DND-41 (cell line): ENCODE results near the gene HYAL4.

Experiments used
- ATAC-seq: fragments of 200-7000 bp; cut with Tn5 transposase; 3 replicates; pipeline ENCODE4 v1.9.1; 2021; ENCODE audit warnings: low read depth; ENCODE audit not compliant: insufficient read depth
- DNase-seq: peaks from one replicate; pipeline ENCODE4 v3.0.0-alpha.2; 2020
- H2AFZ ChIP-seq: 2 replicates; pipeline ENCODE4 v1.6.0; 2012; ENCODE audit warnings: low read depth, low read length
- H3K27ac ChIP-seq: 2 replicates; pipeline ENCODE4 v1.5.1; 2012; ENCODE audit warnings: low read length, inconsistent platforms
- H3K27me3 ChIP-seq: fragments of 200-600 bp; sonication (generic); 2 replicates; pipeline ENCODE4 v1.6.0; 2012; ENCODE audit warnings: low read length, mild to moderate bottlenecking, inconsistent platforms; ENCODE audit not compliant: insufficient read depth, poor library complexity
- H3K36me3 ChIP-seq: 2 replicates; pipeline ENCODE4 v1.5.1; 2012; ENCODE audit warnings: low read length, inconsistent platforms; ENCODE audit not compliant: insufficient read depth
- H3K4me1 ChIP-seq: 2 replicates; pipeline ENCODE4 v1.5.1; 2012; ENCODE audit warnings: mild to moderate bottlenecking, low read length; ENCODE audit not compliant: insufficient read depth
- H3K4me2 ChIP-seq: 2 replicates; pipeline ENCODE4 v1.6.0; 2012; ENCODE audit warnings: mild to moderate bottlenecking, moderate library complexity, low read length, inconsistent platforms; ENCODE audit not compliant: insufficient read depth
- H3K4me3 ChIP-seq, 2 experiments: fragments of 200-600 bp in 1 of 2; shearing (Covaris generic) in 1 of 2; 2 replicates each; pipeline ENCODE4 v1.5.1; 2012 to 2016; ENCODE audit warnings: inconsistent platforms in 2 of 2, low read length in 2 of 2, mild to moderate bottlenecking in 2 of 2, low read depth in 1 of 2, moderate library complexity in 1 of 2
- H3K79me2 ChIP-seq: 2 replicates; pipeline ENCODE4 v1.6.0; 2012; ENCODE audit warnings: low read length, inconsistent platforms; ENCODE audit not compliant: insufficient read depth
- H3K9ac ChIP-seq: 2 replicates; pipeline ENCODE4 v1.6.0; 2012; ENCODE audit warnings: low read depth, mild to moderate bottlenecking, inconsistent platforms, low read length, moderate library complexity
- H3K9me3 ChIP-seq: 2 replicates; pipeline ENCODE4 v1.5.1; 2012; ENCODE audit warnings: low read length, moderate library complexity, mild to moderate bottlenecking, inconsistent platforms; ENCODE audit not compliant: insufficient read depth, severe bottlenecking
- H4K20me1 ChIP-seq: 2 replicates; pipeline ENCODE4 v1.6.0; 2012; ENCODE audit warnings: low read length; ENCODE audit not compliant: insufficient read depth
- EZH2 ChIP-seq: IDR thresholded peaks from 3 replicates; pipeline ENCODE4 v1.6.1; 2012; ENCODE audit warnings: borderline replicate concordance, low read depth, mild to moderate bottlenecking, moderate library complexity, low read length, inconsistent platforms; ENCODE audit not compliant: severe bottlenecking
- TF ChIP-seq, protein P1 (sequence below): IDR thresholded peaks from 2 replicates; pipeline ENCODE4 v1.5.1; 2012; ENCODE audit warnings: borderline replicate concordance, low read length, moderate library complexity, mild to moderate bottlenecking; ENCODE audit not compliant: poor library complexity, severe bottlenecking; ENCODE audit errors: extremely low read depth

Gene HYAL4

DNA sequence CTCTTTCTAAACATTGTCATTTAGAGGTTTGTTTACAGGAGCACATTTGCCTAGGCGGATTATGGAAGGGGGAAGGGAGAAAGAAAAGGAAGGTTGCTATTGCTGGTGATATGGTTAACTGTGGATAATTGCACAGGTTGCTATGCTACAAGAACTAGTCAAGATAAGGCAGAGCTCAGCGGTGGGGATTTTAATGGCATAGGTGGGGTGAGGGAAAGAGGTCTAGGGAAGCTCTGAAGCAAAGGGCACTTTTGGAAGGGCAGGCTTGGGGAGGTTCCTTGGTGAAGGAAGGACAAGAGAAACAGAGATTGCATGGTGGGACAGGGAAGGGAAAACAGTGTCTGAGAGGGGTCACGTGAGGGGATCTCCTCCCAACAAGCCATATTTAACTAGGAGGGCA, 19.5 kb downstream of the HYAL4 start:
- TF ChIP-seq, protein P1, sequence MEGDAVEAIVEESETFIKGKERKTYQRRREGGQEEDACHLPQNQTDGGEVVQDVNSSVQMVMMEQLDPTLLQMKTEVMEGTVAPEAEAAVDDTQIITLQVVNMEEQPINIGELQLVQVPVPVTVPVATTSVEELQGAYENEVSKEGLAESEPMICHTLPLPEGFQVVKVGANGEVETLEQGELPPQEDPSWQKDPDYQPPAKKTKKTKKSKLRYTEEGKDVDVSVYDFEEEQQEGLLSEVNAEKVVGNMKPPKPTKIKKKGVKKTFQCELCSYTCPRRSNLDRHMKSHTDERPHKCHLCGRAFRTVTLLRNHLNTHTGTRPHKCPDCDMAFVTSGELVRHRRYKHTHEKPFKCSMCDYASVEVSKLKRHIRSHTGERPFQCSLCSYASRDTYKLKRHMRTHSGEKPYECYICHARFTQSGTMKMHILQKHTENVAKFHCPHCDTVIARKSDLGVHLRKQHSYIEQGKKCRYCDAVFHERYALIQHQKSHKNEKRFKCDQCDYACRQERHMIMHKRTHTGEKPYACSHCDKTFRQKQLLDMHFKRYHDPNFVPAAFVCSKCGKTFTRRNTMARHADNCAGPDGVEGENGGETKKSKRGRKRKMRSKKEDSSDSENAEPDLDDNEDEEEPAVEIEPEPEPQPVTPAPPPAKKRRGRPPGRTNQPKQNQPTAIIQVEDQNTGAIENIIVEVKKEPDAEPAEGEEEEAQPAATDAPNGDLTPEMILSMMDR: no peak
- no peak for TF ChIP-seq EZH2
- DNase-seq (no peak), ATAC-seq (no peak)
- H3K27ac ChIP-seq: no peak overlapping the region
- H3K27me3 ChIP-seq: peaks cover 6% of the 10 kb centered on the region
- no peak overlapping the region for H3K9ac ChIP-seq
- H3K79me2 ChIP-seq: no peaks in the 10 kb centered on the region
- H2AFZ ChIP-seq: no peak overlapping the region
- H3K4me1 ChIP-seq: no peaks in the 10 kb centered on the region
- H3K36me3 ChIP-seq: no peaks in the 10 kb centered on the region
- H3K9me3 ChIP-seq: no peaks in the 10 kb centered on the region
- H3K4me3 ChIP-seq: no peak overlapping the region
- H3K4me2 ChIP-seq: no peak overlapping the region
- H4K20me1 ChIP-seq: no peaks in the 10 kb centered on the region

DNA sequence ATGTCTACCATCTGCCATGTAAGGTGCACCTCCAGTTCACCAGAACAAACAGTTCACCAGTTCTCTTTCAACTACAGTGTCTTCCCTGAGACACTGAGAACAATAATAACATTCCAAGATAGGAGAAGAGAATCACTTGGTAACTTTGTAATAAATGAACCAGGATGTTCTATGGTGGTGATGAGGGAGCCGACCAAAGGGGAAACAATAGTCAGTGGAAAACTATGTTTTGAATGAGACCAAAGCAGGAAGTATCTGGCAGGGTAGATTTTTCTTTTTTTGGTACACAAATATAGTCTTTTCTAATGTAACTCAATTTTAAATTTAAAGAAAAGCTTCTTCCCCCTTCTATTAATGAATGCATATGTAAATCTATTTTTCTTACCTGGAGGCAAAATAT, 20.0 kb downstream of the HYAL4 start:
- H3K9me3 ChIP-seq: no peaks in the 10 kb centered on the region
- no peak overlapping the region for H3K4me3 ChIP-seq
- H3K27ac ChIP-seq: no peak overlapping the region
- no peaks in the 10 kb centered on the region for H4K20me1 ChIP-seq
- H3K79me2 ChIP-seq: no peaks in the 10 kb centered on the region
- ATAC-seq (no peak), DNase-seq (no peak)
- H3K36me3 ChIP-seq: no peaks in the 10 kb centered on the region
- no peak for TF ChIP-seq EZH2
- TF ChIP-seq, protein P1: no peak
- no peak overlapping the region for H2AFZ ChIP-seq
- H3K4me2 ChIP-seq: no peak overlapping the region
- peaks cover 6% of the 10 kb centered on the region for H3K27me3 ChIP-seq
- no peaks in the 10 kb centered on the region for H3K4me1 ChIP-seq
- H3K9ac ChIP-seq: no peak overlapping the region

DNA sequence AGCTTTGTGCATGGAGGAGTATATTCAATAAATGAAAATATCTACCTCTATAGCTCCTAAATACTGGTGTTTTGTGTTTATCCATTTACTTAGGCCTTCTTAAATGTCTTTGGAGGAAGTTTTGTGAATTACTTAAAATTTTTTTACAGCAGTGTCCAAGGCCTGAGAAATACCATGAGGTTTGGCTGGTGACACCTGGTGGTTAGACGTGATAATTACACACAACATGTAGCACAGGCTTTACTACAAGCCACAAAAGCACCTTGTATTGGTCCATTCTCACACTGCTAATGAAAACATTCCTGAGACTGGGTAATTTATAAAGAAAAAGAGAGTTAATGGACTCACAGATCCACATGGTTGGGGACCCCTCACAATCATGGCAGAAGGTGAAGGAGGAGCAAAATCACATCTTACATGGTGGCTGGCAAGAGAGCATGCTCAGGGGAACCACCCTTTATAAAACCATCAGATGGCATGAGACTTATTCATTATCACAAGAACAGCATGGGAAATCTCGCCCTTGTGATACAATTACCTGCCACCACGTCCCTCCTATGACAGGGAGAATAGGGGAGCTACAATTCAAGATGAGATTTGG, 20.6 kb downstream of the HYAL4 start:
- no peak for TF ChIP-seq EZH2
- TF ChIP-seq, protein P1: peak; percentile 74
- no peak overlapping the region for H3K27ac ChIP-seq
- peak; percentile 54 for DNase-seq
- H3K4me3 ChIP-seq: no peak overlapping the region
- no peaks in the 10 kb centered on the region for H3K36me3 ChIP-seq
- no peak overlapping the region for H3K4me2 ChIP-seq
- no peak overlapping the region for H2AFZ ChIP-seq
- no peaks in the 10 kb centered on the region for H3K9me3 ChIP-seq
- no peak overlapping the region for H3K9ac ChIP-seq
- H3K4me1 ChIP-seq: no peaks in the 10 kb centered on the region
- no peaks in the 10 kb centered on the region for H3K79me2 ChIP-seq
- peak; percentile 93 for ATAC-seq
- H4K20me1 ChIP-seq: no peaks in the 10 kb centered on the region
- peaks cover 6% of the 10 kb centered on the region for H3K27me3 ChIP-seq

DNA sequence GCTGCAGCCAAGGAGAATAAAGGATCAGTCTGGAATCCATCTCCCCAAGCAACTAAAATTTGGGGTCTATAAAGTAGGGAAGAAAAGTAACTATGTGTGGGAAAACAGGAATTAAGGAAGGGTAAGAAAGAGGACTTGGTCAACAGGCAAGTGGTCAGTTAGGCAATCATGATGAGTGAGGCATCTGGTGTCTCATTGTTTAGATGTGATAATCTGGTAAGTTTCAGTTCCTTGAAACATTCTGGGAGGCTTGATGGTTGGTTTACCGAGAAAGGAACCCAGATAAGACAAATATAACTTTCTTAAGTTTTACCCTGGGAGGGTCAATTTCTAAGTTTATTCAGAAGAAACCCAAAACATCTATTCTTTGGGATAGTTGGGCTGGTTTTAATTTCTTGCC, 22.3 kb downstream of the HYAL4 start:
- Histone ChIP-seq H3K4me2 (no peak overlapping the region), H3K4me1 (no peaks in the 10 kb centered on the region), H2AFZ (no peak overlapping the region), H3K9me3 (no peaks in the 10 kb centered on the region), H3K9ac (no peak overlapping the region), H3K36me3 (no peaks in the 10 kb centered on the region), H3K79me2 (no peaks in the 10 kb centered on the region), H3K4me3 (no peak overlapping the region), H3K27ac (no peak overlapping the region), H4K20me1 (no peaks in the 10 kb centered on the region), H3K27me3 (peaks cover 6% of the 10 kb centered on the region)
- ATAC-seq (no peak), DNase-seq (no peak)
- TF ChIP-seq EZH2: no peak
- TF ChIP-seq, protein P1: no peak
